HUES6 (cell line): ENCODE measurements around the gene XYLT1.

Experiments used
- H3K27ac ChIP-seq: 2 replicates; pipeline ENCODE4 v1.7.0; 2013; ENCODE audit warnings: low read depth, mild to moderate bottlenecking, low read length, inconsistent platforms
- H3K27me3 ChIP-seq: 2 replicates; pipeline ENCODE4 v1.6.1; 2013; ENCODE audit warnings: low read length; ENCODE audit not compliant: control insufficient read depth, insufficient read depth
- H3K36me3 ChIP-seq: 2 replicates; pipeline ENCODE4 v1.6.1; 2013; ENCODE audit warnings: low read length; ENCODE audit not compliant: control insufficient read depth, insufficient read depth
- H3K4me1 ChIP-seq: 2 replicates; pipeline ENCODE4 v1.6.1; 2013; ENCODE audit warnings: low read length; ENCODE audit not compliant: control insufficient read depth, insufficient read depth
- H3K4me3 ChIP-seq: 2 replicates; pipeline ENCODE4 v1.5.1; 2013; ENCODE audit warnings: low read depth, low read length
- H3K9ac ChIP-seq: one replicate; pipeline ENCODE4 v1.6.1; 2013; ENCODE audit warnings: mild to moderate bottlenecking, low read length
- H3K9me3 ChIP-seq: 2 replicates; pipeline ENCODE4 v1.6.1; 2013; ENCODE audit warnings: low read depth, low read length; ENCODE audit not compliant: control insufficient read depth, insufficient read depth

The XYLT1 gene

GRCh38 chr16:17426451-17426850, 44.3 kb downstream of the XYLT1 start:
- Histone ChIP-seq H3K27ac (no peak overlapping the region), H3K4me1 (peaks cover 15% of the 10 kb centered on the region), H3K4me3 (no peak overlapping the region), H3K9ac (no peak overlapping the region), H3K9me3 (peaks cover 4% of the 10 kb centered on the region), H3K36me3 (no peaks in the 10 kb centered on the region), H3K27me3 (no peaks in the 10 kb centered on the region)

DNA sequence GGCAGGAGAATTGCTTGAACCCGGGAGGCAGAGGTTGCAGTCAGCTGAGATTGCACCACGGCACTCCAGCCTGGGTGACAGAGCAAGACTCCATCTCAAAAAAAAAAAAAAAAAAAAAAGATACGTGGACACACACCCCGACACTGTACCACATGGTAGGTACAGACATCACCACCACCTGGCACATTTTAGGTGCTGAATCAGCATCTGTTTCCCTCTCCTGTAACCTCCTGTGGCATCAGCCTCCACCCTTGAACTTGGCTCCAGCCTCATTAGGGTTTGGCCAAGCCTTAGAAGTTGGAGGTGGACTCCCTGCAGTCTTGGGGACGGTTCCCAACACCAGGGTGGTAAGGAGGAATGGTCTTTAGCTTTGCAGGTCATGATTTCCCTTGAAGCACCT, 46.0 kb downstream of the XYLT1 start:
- H3K27ac ChIP-seq: no peak overlapping the region
- H3K4me1 ChIP-seq: peaks cover 15% of the 10 kb centered on the region
- H3K9ac ChIP-seq: no peak overlapping the region
- H3K27me3 ChIP-seq: no peaks in the 10 kb centered on the region
- no peaks in the 10 kb centered on the region for H3K36me3 ChIP-seq
- peaks cover 7% of the 10 kb centered on the region for H3K9me3 ChIP-seq
- H3K4me3 ChIP-seq: no peak overlapping the region

- H3K4me3 ChIP-seq: no peak overlapping the region
- H3K4me1 ChIP-seq: peaks cover 15% of the 10 kb centered on the region
- no peak overlapping the region for H3K9ac ChIP-seq
- peaks cover 7% of the 10 kb centered on the region for H3K9me3 ChIP-seq
- no peaks in the 10 kb centered on the region for H3K27me3 ChIP-seq
- H3K36me3 ChIP-seq: no peaks in the 10 kb centered on the region
- peak overlapping the region; percentile 16; the same call in 1 of the 2 replicates for H3K27ac ChIP-seq
Measured at GRCh38 chr16:17423221-17423620, 47.5 kb downstream of the XYLT1 start.

DNA sequence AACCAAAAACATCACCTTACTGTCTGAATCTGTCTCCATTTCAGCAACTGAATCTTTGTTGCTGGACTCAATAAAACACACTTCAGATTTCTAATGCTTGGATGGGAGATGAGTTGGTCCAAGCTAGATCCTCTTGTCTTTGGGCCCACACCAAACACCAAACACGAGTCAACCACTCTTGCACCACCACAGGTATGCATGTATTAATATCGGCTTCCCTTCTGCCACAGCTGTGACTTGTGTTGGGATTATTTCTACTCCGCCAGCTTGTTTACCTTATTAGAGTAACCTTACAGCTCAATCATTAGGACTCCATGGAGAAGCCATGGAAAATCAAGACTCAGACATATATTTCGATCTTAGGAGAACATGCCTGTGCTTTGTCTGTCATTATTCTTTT, 49.9 kb downstream of the XYLT1 start:
- peaks cover 28% of the 10 kb centered on the region for H3K4me1 ChIP-seq
- H3K27me3 ChIP-seq: no peaks in the 10 kb centered on the region
- no peak overlapping the region for H3K27ac ChIP-seq
- no peaks in the 10 kb centered on the region for H3K36me3 ChIP-seq
- H3K9ac ChIP-seq: no peak overlapping the region
- H3K4me3 ChIP-seq: no peak overlapping the region
- H3K9me3 ChIP-seq: peaks cover 7% of the 10 kb centered on the region

- no peaks in the 10 kb centered on the region for H3K27me3 ChIP-seq
- no peaks in the 10 kb centered on the region for H3K36me3 ChIP-seq
Measured at GRCh38 chr16:17419266-17419665, 51.5 kb downstream of the XYLT1 start.

GRCh38 chr16:17417740-17418139, 53.0 kb downstream of the XYLT1 start:
- Histone ChIP-seq H3K4me3 (no peak overlapping the region), H3K9ac (no peak overlapping the region), H3K27ac (no peak overlapping the region), H3K36me3 (no peaks in the 10 kb centered on the region), H3K9me3 (peaks cover 7% of the 10 kb centered on the region), H3K27me3 (no peaks in the 10 kb centered on the region), H3K4me1 (peaks cover 14% of the 10 kb centered on the region)

More at GRCh38 chr16:17419266-17419665, 51.5 kb downstream of the XYLT1 start:
- no peak overlapping the region for H3K4me3 ChIP-seq
- H3K4me1 ChIP-seq: peaks cover 28% of the 10 kb centered on the region
- H3K27ac ChIP-seq: no peak overlapping the region
- peaks cover 7% of the 10 kb centered on the region for H3K9me3 ChIP-seq
- no peak overlapping the region for H3K9ac ChIP-seq

GRCh38 chr16:17416461-17417311, 54.1 kb downstream of the XYLT1 start:
- Histone ChIP-seq H3K4me1 (peaks cover 18% of the 10 kb centered on the region), H3K27me3 (no peaks in the 10 kb centered on the region), H3K9ac (no peak overlapping the region), H3K36me3 (no peaks in the 10 kb centered on the region), H3K9me3 (peaks cover 6% of the 10 kb centered on the region), H3K27ac (no peak overlapping the region), H3K4me3 (no peak overlapping the region)

GRCh38 chr16:17414916-17415315, 55.8 kb downstream of the XYLT1 start:
- Histone ChIP-seq H3K9me3 (no peaks in the 10 kb centered on the region), H3K27me3 (no peaks in the 10 kb centered on the region), H3K36me3 (no peaks in the 10 kb centered on the region), H3K4me3 (no peak overlapping the region), H3K27ac (no peak overlapping the region), H3K4me1 (peaks cover 19% of the 10 kb centered on the region), H3K9ac (no peak overlapping the region)

- Histone ChIP-seq H3K27me3 (no peaks in the 10 kb centered on the region), H3K4me1 (peaks cover 19% of the 10 kb centered on the region), H3K4me3 (no peak overlapping the region), H3K9ac (no peak overlapping the region), H3K27ac (no peak overlapping the region), H3K9me3 (no peaks in the 10 kb centered on the region), H3K36me3 (no peaks in the 10 kb centered on the region)
Measured at GRCh38 chr16:17414421-17414820, 56.3 kb downstream of the XYLT1 start.

- Histone ChIP-seq H3K9me3 (no peaks in the 10 kb centered on the region), H3K9ac (no peak overlapping the region), H3K4me3 (no peak overlapping the region), H3K4me1 (peaks cover 19% of the 10 kb centered on the region), H3K27me3 (no peaks in the 10 kb centered on the region), H3K27ac (no peak overlapping the region), H3K36me3 (no peaks in the 10 kb centered on the region)
Measured at GRCh38 chr16:17413508-17413907, 57.3 kb downstream of the XYLT1 start.

GRCh38 chr16:17412791-17413190, 58.0 kb downstream of the XYLT1 start:
- Histone ChIP-seq H3K9me3 (peaks cover 5% of the 10 kb centered on the region), H3K4me3 (no peak overlapping the region), H3K36me3 (no peaks in the 10 kb centered on the region), H3K27me3 (no peaks in the 10 kb centered on the region), H3K27ac (no peak overlapping the region), H3K4me1 (peaks cover 19% of the 10 kb centered on the region), H3K9ac (no peak overlapping the region)
